AG20443 (cell line): Measurements from ENCODE around the gene MYH9.
A peak's percentile ranks its signal among the peaks of the same experiment; 100 is the strongest.
"Not testable (repeated sequence)": the region's sequence is repeated elsewhere in the genome, so short reads cannot be mapped to it uniquely, and the experiment has no call there.

Experiments used
- DNase-seq: peaks from one replicate; pipeline ENCODE4 v3.0.0; 2012; ENCODE audit warnings: low spot score, mixed read lengths

Gene MYH9

DNA sequence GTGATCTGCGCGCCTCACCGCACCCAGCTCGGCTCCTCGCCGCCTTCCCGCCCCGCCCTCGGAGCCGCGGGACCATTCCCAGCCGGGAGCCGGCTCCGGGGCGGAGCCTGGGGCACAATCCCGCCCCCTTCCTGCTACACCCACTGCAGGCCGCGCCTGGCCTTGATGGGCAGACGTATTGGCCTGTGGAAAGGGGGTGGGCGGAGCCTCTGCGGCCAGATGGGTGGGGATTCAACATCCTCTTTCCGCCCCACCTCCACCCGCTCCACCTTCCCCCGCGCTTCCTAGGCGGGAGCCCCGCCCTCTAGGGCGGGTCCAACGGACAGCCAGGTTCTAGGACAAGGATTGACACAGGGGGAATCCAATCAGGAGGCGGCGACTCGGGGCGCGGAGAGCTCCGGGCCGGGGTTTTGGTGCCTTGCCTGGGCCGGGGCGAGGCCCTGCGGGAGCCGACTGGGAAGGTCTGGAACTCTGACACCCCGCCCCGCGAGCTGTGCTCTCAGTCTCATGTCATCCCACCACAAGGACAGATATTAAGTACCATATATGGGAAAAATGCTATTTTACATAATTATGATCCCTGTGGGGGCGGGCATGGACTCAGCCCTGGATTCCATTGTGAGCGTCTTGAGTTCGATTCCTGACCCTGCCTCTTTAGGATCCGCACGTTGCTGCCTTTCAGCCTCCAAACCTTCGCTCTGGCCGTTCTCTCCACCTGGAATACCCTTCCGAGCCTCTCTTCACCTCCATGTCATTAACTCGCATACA lies at the start of gene MYH9:
TSS of gene MYH9 (minus strand) at position 9 of the 768 bp plus-strand sequence. CDS start 38,731 bp downstream, outside the sequence.
- DNase-seq, result peak; percentile 99

GRCh38 chr22:36435516-36436415 lies 48.0 kb upstream of the MYH9 start:
- no peak for DNase-seq

DNA sequence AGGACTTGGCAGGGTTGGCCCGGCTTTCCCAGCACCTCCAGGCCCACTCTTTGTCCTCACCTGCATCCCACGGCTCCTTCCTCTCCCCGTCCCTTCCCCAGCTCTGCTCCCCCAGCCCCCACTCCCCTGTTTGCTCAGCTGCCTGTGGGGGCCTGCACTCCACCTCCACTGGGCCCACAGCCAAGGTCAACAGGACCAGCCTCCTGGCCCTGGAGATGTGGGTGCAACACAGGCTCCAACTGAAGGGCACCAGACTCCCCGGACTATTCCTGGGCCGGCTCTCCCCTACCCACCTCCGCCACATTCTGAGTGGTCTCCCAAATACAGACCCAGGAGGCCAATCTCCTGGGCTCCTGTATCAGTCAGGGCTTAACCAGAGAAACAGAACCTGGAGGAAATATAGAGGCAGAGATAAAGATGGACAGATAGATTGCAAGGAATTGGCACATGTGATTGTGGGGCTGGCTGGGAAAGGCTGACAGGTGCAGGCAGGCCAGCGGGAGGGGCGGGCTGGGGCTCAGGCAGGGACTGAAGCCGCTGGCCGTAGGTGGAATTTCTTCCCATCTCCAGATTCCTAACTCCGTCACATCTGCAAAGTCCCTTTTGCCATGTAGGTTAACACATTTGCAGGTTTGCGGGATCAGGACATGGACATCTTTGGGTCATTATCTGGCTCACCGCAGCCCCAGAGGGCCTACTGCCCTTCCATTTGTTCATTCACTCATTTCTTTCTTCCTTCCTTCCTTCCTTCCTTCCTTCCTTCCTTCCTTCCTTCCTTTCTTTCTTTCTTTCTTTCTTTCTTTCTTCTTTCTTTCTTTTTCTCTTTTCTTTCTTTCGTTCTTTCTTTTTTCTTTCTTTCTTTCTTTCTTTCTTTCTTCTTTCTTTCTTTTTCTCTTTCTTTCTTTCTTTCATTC lies 45.8 kb upstream of the MYH9 start:
- no peak for DNase-seq

GRCh38 chr22:36432592-36433317 lies 45.0 kb upstream of the MYH9 start:
- DNase-seq, result no peak

- DNase-seq, result no peak
Observed at GRCh38 chr22:36431977-36432376, 44.2 kb upstream of the MYH9 start.

GRCh38 chr22:36430863-36431262 lies 43.1 kb upstream of the MYH9 start:
- no peak for DNase-seq

GRCh38 chr22:36427952-36428351 lies 40.2 kb upstream of the MYH9 start:
- not testable (repeated sequence) for DNase-seq

DNA sequence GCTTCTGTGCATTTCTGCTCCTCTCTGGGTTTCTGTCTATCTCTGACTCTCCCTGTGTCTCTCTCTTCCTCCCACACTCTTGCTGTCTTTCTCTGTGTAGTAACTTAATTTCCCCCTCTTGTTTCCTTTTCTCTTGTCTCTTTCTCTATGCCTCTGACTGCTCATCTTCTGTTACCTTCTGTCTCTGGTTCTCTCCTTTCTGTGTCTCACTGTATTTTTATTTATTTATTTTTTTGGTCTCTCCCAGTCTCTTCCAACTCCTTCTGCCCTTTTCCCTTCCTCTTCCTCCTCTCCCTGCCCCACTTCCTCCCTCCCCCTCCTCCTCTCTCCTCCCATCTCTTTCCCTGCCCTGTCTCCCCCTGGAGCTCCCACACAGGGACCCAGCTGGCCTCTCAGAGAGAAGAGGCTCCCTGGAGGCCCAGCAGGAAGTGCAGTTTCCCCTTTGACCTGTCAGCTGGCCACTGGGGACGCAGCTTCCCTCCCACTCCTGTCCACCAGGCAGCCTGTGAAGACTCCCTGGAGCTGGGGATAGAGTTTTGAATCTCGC lies 38.3 kb upstream of the MYH9 start:
- no peak for DNase-seq

GRCh38 chr22:36424901-36425579 lies 37.3 kb upstream of the MYH9 start:
- DNase-seq, result no peak

DNA sequence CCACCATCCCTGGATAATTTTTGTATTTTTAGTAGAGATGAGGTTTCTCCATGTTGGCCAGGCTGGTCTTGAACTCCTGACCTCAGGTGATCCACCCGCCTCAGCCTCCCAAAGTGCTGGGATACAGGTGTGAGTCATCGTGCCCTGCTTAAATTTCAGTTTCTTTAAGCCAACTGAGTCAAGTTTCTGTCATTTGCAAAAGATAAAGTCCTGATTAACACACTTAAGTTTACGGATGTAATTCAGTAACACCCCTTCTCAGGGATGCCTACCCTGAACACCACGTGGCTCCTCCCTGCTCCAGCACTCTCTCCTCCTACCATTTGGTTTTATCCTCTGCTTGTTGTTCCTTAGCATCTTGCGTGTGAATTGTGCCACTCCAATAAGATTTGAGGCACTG lies 36.7 kb upstream of the MYH9 start:
- not testable (repeated sequence) for DNase-seq

DNA sequence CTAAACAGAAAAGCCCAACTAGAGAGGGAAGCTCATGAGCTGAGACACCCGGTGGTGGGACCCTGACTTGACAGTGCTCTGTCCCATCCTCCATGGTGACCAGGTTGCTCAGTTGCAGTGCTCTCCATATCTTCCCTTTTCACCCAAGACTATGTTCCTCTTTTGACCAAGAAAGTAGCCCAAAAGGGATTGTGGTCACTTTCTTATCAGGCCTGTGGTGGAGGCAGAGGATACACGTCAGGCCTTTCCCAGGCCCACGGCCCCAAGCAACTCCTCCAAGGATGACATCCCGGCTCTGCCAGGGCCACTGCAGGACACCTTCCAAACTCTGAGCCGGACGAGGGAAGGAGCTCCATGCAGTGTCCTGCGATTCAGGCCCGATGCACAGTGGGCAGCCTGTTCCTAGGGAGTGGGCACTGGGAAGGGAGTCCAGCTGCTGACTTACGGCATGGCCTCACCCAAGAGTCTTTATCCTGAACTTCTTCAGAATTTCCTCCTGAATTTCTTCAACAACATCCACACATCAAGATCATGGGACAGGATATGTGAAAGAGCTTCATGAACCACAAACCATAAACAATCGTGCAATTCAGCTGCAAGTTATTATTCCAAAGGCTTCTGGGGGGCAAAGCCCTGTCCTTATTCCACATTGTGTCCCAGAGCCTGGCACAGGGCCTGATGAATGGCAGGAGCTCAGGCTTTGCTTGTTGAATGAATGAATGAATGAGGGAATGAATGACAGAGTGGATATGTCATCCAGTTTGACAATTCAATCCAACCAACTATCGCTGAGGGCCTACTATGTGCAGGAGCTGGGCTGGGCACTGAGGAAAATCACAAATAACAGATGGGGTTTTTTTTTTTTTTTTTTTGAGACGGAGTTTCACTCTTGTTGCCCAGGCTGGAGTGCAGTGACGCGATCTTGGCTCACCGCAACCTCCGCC lies 36.0 kb upstream of the MYH9 start:
- no peak for DNase-seq

GRCh38 chr22:36422287-36423014 lies 34.7 kb upstream of the MYH9 start:
- no peak for DNase-seq

GRCh38 chr22:36419912-36420882 lies 32.4 kb upstream of the MYH9 start:
- no peak for DNase-seq

DNA sequence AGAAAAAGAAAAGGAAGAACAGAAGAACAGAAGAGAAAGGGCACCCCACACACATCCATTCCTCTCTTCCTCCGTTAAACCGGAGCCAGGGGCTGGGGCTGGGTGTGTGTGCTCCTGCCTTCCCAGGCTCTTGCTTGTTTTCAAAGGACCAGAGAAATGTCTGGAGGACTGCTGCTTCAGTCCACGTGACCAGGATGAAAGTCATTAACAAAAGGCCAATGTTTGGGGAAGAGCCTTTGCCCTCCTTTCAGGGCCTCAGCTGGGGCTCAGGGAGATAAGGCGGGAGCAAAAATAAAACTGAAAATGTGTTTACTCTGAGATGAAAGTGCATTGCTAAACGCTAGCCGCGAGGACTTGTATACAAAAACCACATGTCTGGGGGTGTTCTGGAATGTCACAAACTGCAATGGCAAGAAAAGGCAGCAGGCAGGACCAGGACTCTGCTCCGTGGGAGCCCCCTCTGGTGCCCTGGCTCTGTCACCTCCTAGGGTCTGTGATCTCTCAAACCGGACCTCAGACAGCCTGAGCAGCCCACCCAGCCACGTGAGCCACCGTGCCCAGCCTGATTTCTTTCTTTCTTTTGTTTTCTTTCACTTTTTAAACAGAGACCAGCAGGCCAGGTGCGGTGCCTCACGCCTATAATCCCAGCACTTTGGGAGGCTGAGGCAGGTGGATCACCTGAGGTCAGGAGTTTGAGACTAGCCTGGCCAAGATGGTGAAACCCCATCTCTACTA lies 31.6 kb upstream of the MYH9 start:
- peak; percentile 43 for DNase-seq

DNA sequence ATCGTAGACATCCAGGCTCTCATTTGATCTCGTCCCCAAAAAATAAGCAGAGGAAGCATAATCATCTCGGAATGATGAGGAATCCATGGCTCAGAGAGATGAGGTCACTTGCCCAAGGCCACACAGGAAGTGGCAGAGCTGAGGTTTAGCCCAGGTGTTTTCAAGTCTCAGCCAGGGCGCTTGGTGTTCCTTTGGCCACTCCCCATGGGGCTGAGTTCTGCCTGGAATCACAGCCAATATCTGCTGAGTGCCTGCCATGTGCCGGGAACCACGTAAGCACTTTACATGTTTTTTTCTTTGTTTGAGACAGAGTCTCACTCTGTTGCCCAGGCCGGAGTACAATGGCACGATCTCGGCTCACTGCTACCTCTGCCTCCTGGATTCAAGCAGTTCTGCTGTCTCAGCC lies 29.5 kb upstream of the MYH9 start:
- no peak for DNase-seq

DNA sequence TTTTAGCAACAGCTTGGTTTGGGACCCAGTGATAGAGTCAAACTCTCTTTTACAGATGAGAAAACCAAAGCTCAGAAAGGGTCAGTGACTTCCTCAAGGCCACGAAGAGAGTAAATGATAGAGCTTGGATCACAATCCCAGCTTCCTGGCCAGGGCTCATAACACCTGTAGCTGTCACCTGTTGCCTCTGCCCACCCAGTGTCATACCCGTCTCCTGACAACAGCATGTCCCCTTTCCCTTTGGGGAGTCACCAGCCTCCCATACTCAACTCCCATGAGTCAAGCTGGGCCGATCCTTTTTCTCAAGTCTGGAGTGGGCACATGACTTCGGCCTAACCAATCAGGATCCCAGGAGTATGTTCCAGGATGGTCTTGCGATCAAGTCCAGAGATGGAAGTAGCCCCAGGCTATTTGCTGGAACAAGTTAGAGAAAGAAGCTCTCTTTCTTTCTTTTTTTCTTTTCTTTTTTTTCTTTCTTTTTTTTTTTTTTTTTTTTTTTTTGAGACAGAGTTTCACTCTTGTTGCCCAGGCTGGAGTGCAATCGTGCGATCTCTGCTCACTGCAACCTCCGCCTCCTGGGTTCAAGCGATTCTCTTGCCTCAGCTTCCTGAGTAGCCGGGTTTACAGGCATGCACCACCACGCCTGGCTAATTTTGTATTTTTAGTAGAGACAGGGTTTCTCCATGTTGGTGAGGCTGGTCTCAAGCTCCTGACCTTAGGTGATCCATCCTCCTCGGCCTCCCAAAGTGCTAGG lies 27.8 kb upstream of the MYH9 start:
- DNase-seq, result no peak
